ENCODE measurements around the gene TBC1D17.

The TBC1D17 gene

GRCh38 chr19:49848938-49849337 lies 28.6 kb upstream of the TBC1D17 start:
- no peak for DNase-seq (ENCODE audit: low read depth in 2 of 2)

GRCh38 chr19:49849433-49850220 lies 27.9 kb upstream of the TBC1D17 start:
- DNase-seq (ENCODE audit: low read depth in 2 of 2): no peak

DNA sequence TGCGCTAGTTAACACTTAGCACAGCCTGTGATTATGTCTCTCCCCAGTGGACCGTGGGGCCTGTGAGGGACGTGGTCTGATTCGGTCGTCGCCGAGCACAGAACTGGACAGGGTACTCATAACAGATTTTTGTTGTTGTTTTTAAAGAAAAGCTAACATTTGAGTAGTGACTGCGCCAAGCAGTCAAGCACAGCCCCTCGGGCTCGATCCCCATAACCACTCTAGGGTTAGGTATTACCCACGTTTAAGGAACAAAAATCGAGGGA lies 27.3 kb upstream of the TBC1D17 start:
- DNase-seq (ENCODE audit: low read depth in 2 of 2): no peak

DNA sequence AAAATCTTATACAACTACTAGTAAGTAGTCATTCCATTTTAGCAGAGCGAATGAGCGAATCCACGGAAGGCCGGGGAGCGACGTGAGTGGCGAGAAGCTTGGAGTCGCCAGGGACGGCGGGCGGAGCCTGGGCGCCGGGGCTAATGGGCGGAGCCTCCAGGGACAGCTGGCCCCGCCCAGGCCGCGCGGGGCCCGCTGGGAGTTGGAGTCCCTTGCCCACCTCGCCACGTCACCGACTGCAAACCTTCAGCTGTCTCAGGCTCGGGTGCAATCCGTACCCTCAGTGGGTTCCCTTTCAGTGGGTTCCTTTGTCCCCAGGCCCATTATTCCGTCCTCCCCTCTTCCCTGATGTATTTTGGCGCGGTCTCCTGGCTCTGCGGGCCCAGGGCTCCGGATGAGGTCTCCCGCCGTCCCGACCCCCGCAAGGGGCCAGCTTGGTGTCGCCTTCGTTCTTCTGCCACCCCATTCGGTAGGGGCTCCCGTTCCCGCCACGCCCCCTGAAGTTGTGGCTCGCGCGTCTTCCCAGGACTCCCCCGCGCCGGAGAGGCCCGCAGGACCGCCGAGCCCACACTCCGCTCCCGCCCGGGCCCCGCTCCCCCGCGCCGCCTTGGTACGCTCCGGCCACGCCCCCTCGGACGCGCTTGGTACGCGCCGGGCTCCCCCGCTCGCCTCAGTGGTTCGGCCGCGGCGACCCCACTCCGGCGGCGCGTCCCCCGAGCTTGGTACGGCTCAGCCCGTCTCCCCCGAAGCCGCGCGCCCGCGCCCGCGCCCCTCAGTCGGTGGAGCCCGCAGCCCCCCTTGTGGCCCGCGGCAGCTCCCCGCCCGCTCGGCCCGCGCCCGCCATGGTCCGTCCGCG lies 26.8 kb upstream of the TBC1D17 start, which contains the start of gene PTOV1:
Gene PTOV1, plus strand, starts transcription at position 673 of the 856 bp plus-strand sequence.
- DNase-seq (ENCODE audit: low read depth in 2 of 2): peak; percentile 84 to 85

DNA sequence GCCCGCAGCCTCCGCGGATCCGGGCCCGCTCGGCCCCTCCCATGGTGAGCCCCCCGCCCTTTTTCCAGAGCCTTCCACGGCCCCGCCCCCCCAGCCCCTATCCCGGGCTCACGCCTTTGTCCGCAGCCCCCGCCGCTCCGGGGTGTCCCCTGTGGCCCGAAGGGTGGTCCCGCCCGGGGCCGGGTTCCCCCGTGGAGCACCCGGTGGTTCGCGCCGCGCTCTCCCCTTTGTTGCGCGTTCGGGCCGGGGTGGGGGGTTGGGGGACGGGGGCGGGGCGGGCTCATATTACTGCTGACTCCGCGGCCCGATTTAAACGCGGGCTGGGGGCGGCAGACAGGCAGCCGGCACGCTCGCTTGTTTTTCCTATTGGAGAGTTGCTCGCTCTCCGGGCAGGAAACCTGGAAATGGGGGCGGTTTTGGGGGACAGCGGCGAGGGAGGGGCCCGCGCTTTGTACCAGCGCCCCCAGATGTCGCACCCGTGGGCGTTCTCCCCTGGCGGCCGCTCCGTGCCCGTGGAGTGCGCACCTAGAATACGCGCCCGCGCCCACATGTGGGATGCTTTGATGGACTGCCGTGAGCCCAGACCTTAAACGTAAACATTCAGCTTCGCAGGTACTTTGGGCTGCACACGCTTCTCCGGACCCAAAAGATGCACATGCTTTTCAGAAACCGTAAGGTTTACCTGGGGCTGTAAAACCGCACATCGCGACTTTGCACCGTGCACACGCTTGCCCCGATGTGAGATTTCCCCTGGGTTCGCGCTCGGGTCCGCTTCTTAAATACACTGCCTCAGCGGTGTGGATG lies 25.8 kb upstream of the TBC1D17 start:
- DNase-seq (ENCODE audit: low read depth in 2 of 2): no peak

- no peak for DNase-seq (ENCODE audit: low read depth in 2 of 2)
These were observed 24.8 kb upstream of the TBC1D17 start for GRCh38 chr19:49852631-49853126.

GRCh38 chr19:49853852-49854377 lies 23.6 kb upstream of the TBC1D17 start:
- DNase-seq (ENCODE audit: low read depth in 2 of 2): no peak

DNA sequence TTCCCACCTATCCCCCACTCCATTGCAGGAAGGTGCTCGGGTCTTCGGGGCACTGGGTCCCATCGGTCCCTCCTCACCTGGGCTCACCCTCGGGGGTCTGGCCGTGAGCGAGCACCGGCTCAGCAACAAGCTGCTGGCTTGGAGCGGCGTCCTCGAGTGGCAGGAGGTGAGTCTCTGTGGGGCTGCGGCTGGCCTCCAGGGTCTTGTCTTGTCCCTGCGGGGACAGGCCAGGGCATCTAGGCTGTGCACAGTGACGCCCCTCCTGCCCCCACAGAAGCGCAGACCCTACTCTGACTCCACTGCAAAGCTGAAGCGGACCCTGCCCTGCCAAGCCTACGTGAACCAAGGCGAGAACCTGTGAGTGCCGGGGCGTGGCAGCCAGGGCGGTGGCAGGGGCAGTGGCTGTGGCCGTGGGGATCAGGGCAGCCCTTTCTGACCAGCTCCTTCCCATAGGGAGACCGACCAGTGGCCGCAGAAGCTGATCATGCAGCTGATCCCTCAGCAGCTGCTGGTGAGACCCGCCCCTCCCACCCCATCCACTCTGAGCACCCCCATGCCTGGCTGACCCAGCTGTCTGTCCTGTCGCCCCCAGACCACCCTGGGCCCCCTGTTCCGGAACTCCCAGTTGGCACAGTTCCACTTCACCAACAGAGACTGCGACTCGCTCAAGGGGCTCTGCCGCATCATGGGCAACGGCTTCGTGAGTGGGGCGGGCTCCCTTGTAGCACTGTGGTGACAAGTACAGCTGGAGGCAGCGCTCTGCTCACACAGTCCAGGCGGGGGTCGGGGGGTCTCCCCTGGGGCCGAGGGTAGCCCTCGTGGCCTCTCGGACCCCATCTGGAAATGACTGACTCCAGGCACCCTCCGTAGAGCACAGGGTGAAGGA lies 22.9 kb upstream of the TBC1D17 start:
- no peak for DNase-seq (ENCODE audit: low read depth in 2 of 2)

- DNase-seq (ENCODE audit: low read depth in 2 of 2): no peak
These were observed 22.2 kb upstream of the TBC1D17 start for GRCh38 chr19:49855277-49855675.

DNA sequence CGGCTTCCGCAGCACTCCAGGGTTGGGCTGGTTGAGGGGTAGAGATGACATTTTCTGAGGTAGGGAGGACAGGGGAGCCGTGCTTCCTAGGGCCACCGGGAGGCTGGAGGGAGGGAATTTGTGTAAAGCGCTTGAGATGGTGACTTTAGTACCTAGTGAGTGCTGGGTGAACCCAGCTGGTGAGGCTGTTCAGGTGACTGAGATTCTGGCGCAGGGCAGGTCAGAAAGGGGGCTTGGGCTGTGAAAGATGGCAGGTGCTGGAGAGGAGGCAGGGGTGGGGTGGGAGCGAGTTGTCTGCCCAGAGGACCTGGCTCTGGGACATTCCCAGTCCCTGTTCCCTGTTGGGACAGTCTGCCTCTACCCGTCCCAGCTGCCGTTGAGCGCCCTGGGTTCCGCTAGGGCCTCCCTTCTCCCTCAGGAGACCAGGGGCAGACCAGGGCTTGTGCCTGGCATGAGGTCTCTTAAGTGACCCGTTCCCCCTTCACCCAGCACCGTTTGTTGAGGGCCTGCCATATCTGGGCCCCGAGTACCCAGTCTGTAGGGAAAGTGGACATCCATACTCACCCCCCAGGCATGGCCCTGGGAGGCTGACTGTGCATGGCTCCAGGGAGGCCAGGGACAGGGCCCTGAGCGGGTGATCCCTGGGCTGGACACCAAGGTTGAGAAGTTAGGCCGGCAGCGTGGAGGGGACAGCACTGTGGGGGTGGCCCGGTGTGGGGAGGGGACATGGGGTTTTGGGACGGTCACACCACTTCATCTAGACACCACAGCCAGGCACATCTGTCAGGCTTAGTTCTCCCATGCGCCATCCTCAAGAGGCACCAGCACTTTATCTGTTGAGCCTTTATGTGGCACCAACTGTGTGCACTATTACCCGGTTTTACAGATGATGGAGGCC lies 21.6 kb upstream of the TBC1D17 start:
- DNase-seq (ENCODE audit: low read depth in 2 of 2): no peak

GRCh38 chr19:49856574-49857021 lies 20.9 kb upstream of the TBC1D17 start:
- no peak for DNase-seq (ENCODE audit: low read depth in 2 of 2)

- DNase-seq (ENCODE audit: low read depth in 2 of 2): no peak
These were observed 20.3 kb upstream of the TBC1D17 start for GRCh38 chr19:49857061-49857837.

- DNase-seq (ENCODE audit: low read depth in 2 of 2): no peak
These were observed 19.7 kb upstream of the TBC1D17 start for GRCh38 chr19:49857838-49858087.

DNA sequence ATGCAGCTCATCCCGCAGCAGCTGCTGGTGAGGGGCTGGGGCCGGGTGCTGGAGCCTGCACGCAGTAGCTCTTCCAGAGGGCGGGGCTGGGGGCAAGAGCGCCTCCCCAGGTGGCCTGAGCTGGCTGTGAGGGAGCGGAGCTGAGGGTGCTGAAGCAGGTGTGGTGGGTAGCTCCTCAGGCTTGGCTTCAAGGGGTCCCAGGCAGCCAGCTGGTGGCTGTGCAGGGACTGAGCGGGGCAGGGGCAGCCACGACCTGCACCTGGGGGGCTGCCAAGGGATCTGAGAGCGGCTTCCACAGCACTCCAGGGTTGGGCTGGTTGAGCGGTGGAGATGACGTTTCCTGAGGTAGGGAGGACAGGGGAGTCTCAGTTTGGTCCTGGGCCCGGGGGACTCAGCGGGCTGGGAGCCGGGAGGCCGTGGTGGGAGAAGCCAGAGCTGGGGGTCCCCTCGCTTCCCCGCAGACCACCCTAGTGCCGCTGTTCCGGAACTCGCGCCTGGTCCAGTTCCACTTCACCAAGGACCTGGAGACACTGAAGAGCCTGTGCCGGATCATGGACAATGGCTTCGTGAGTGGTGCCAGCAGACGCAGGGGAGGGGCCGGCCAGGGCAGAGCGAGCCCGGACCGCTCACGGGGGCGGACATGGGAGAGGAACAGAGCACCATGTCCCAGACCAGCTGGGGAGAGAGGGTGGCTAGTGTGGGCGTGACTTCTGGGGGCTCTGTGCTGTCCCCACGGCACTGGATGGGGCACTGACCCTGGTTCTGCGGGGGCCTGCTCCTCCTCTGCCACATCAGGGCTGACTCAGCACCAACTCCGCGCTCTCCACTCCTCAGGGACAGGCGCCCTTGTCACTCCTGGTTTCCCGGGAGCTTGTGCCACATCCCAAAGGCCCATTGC lies 19.2 kb upstream of the TBC1D17 start:
- DNase-seq (ENCODE audit: low read depth in 2 of 2): no peak

- DNase-seq (ENCODE audit: low read depth in 2 of 2): no peak
These were observed 17.7 kb upstream of the TBC1D17 start for GRCh38 chr19:49859682-49860335.

GRCh38 chr19:49860336-49861102 lies 17.0 kb upstream of the TBC1D17 start:
- DNase-seq (ENCODE audit: low read depth in 2 of 2): no peak

DNA sequence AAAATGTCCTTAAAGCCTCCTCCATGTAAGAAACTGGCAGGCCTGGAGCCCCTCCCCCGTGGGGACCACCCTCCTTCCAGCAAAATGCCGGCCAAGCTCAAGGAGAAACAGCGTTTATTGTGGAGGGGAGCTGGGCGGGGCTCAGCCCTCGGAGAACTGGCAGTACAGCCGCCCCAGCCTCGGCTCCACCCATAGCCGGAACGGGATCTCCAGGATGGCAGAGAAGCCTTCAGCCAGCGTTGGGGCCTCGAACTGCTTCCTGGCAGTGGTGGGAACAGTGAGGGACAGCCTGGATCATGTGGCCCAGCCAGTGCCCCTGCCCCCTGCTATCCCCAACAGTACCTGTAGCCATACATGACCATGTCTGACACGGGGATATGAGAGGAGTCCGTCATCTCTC lies 16.4 kb upstream of the TBC1D17 start:
- no peak for DNase-seq (ENCODE audit: low read depth in 2 of 2)
